ENCODE data around the gene ABCF2.

The ABCF2 gene

GRCh38 chr7:151228024-151228866, 1.2 kb upstream of the ABCF2 start:
- H3K4me3 ChIP-seq (ENCODE audit: low read depth, low read length): no peak overlapping the region
- TF ChIP-seq CTCF (IDR thresholded peaks at IDR 0.05; ENCODE audit: borderline replicate concordance, insufficient read depth, low read depth, low read length): no peak

- H3K4me3 ChIP-seq (ENCODE audit: low read depth, low read length): peak overlapping the region; percentile 87
- no peak for TF ChIP-seq CTCF (IDR thresholded peaks at IDR 0.05; ENCODE audit: borderline replicate concordance, insufficient read depth, low read depth, low read length)
These were observed 488 bp downstream of the ABCF2 start for GRCh38 chr7:151226560-151226874.

GRCh38 chr7:151225948-151226510, 976 bp downstream of the ABCF2 start:
- peak overlapping the region; percentile 87 for H3K4me3 ChIP-seq (ENCODE audit: low read depth, low read length)
- TF ChIP-seq CTCF (IDR thresholded peaks at IDR 0.05; ENCODE audit: borderline replicate concordance, insufficient read depth, low read depth, low read length): no peak

- no peak overlapping the region for H3K4me3 ChIP-seq (ENCODE audit: low read depth, low read length)
- no peak for TF ChIP-seq CTCF (IDR thresholded peaks at IDR 0.05; ENCODE audit: borderline replicate concordance, insufficient read depth, low read depth, low read length)
These were observed 3.3 kb downstream of the ABCF2 start for GRCh38 chr7:151223728-151224127.

- H3K4me3 ChIP-seq (ENCODE audit: low read depth, low read length): no peak overlapping the region
- no peak for TF ChIP-seq CTCF (IDR thresholded peaks at IDR 0.05; ENCODE audit: borderline replicate concordance, insufficient read depth, low read depth, low read length)
These were observed 8.8 kb downstream of the ABCF2 start for GRCh38 chr7:151218170-151218569.

- no peak for TF ChIP-seq CTCF (IDR thresholded peaks at IDR 0.05; ENCODE audit: borderline replicate concordance, insufficient read depth, low read depth, low read length)
- no peak overlapping the region for H3K4me3 ChIP-seq (ENCODE audit: low read depth, low read length)
These were observed 11.6 kb downstream of the ABCF2 start for GRCh38 chr7:151215396-151215795.

GRCh38 chr7:151213826-151214225, 13.2 kb downstream of the ABCF2 start:
- TF ChIP-seq CTCF (IDR thresholded peaks at IDR 0.05; ENCODE audit: borderline replicate concordance, insufficient read depth, low read depth, low read length): no peak
- no peak overlapping the region for H3K4me3 ChIP-seq (ENCODE audit: low read depth, low read length)
